NT2/D1 (cell line): ENCODE data around the gene GRK4.

ENCODE experiments used
- DNase-seq: peaks from one replicate; pipeline ENCODE4 v3.0.0-alpha.2; 2011; ENCODE audit warnings: low read depth, low spot score
- H3K27me3 ChIP-seq: 2 replicates; pipeline ENCODE4 v1.6.0; 2011; ENCODE audit warnings: mild to moderate bottlenecking; ENCODE audit not compliant: insufficient read length, insufficient read depth
- H3K36me3 ChIP-seq: 2 replicates; pipeline ENCODE4 v1.6.1; 2011; ENCODE audit warnings: mild to moderate bottlenecking, low read length, mixed read lengths; ENCODE audit not compliant: insufficient read depth, insufficient read length
- H3K4me1 ChIP-seq: 2 replicates; pipeline ENCODE4 v1.5.1; 2011; ENCODE audit not compliant: insufficient read depth, insufficient read length
- H3K4me3 ChIP-seq: 2 replicates; pipeline ENCODE4 v1.5.1; 2011; ENCODE audit warnings: low read depth; ENCODE audit not compliant: insufficient read length
- H3K9ac ChIP-seq: 2 replicates; pipeline ENCODE4 v1.6.0; 2011; ENCODE audit warnings: low read depth; ENCODE audit not compliant: insufficient read length
- H3K9me3 ChIP-seq: 2 replicates; pipeline ENCODE4 v1.5.1; 2011; ENCODE audit warnings: mild to moderate bottlenecking, low read length; ENCODE audit not compliant: insufficient read depth
- SUZ12 ChIP-seq: IDR thresholded peaks from 2 replicates; pipeline ENCODE4 v1.6.1; 2011; ENCODE audit not compliant: insufficient read length, insufficient read depth; ENCODE audit errors: extremely low read depth
- YY1 ChIP-seq: IDR thresholded peaks from 2 replicates; pipeline ENCODE4 v1.6.1; 2011; ENCODE audit not compliant: insufficient read length, insufficient read depth
- ZNF274 ChIP-seq: IDR thresholded peaks from 2 replicates; pipeline ENCODE4 v1.6.1; 2011; ENCODE audit warnings: mild to moderate bottlenecking, low read depth, low read length

The GRK4 gene

GRCh38 chr4:3054169-3054759, 90.9 kb downstream of the GRK4 start:
- no peak overlapping the region for H3K9ac ChIP-seq
- no peaks in the 10 kb centered on the region for H3K36me3 ChIP-seq
- H3K4me1 ChIP-seq = no peaks in the 10 kb centered on the region
- no peak for TF ChIP-seq ZNF274
- TF ChIP-seq SUZ12 = no peak
- no peak for TF ChIP-seq YY1
- DNase-seq = no peak
- H3K9me3 ChIP-seq = peaks cover 57% of the 10 kb centered on the region
- no peaks in the 10 kb centered on the region for H3K27me3 ChIP-seq
- H3K4me3 ChIP-seq = no peak overlapping the region

- TF ChIP-seq YY1 (no peak), SUZ12 (no peak), ZNF274 (no peak)
- no peaks in the 10 kb centered on the region for H3K27me3 ChIP-seq
- H3K4me1 ChIP-seq = peaks cover 4% of the 10 kb centered on the region
- H3K4me3 ChIP-seq = no peak overlapping the region
- DNase-seq = no peak
- H3K36me3 ChIP-seq = no peaks in the 10 kb centered on the region
- no peak overlapping the region for H3K9ac ChIP-seq
- H3K9me3 ChIP-seq = peaks cover 19% of the 10 kb centered on the region; the same call in 1 of the 2 replicates
These were observed 96.6 kb downstream of the GRK4 start for GRCh38 chr4:3059943-3060342.

GRCh38 chr4:3060946-3061345, 97.6 kb downstream of the GRK4 start:
- TF ChIP-seq ZNF274 (no peak), YY1 (no peak), SUZ12 (no peak)
- Histone ChIP-seq H3K27me3 (no peaks in the 10 kb centered on the region), H3K4me3 (no peak overlapping the region), H3K36me3 (no peaks in the 10 kb centered on the region), H3K9me3 (peaks cover 9% of the 10 kb centered on the region; the same call in 1 of the 2 replicates), H3K9ac (no peak overlapping the region), H3K4me1 (peaks cover 4% of the 10 kb centered on the region)
- DNase-seq = no peak

- H3K4me1 ChIP-seq = peaks cover 4% of the 10 kb centered on the region
- H3K4me3 ChIP-seq = no peak overlapping the region
- H3K27me3 ChIP-seq = no peaks in the 10 kb centered on the region
- no peaks in the 10 kb centered on the region for H3K9me3 ChIP-seq
- no peak for DNase-seq
- no peak overlapping the region for H3K9ac ChIP-seq
- TF ChIP-seq YY1 (no peak), ZNF274 (no peak), SUZ12 (no peak)
- H3K36me3 ChIP-seq = no peaks in the 10 kb centered on the region
These were observed 99.1 kb downstream of the GRK4 start for GRCh38 chr4:3062471-3062870.

- no peak overlapping the region for H3K9ac ChIP-seq
- H3K36me3 ChIP-seq = no peaks in the 10 kb centered on the region
- H3K27me3 ChIP-seq = no peaks in the 10 kb centered on the region
- TF ChIP-seq YY1 (no peak), ZNF274 (no peak), SUZ12 (no peak)
- no peak overlapping the region for H3K4me3 ChIP-seq
- no peaks in the 10 kb centered on the region for H3K9me3 ChIP-seq
- DNase-seq = no peak
- peaks cover 5% of the 10 kb centered on the region for H3K4me1 ChIP-seq
These were observed 102.2 kb downstream of the GRK4 start for GRCh38 chr4:3065551-3065950.

GRCh38 chr4:3066836-3067400, 103.5 kb downstream of the GRK4 start:
- TF ChIP-seq ZNF274 = no peak
- no peak for TF ChIP-seq SUZ12
- TF ChIP-seq YY1 = no peak
- no peak for DNase-seq
- Histone ChIP-seq H3K4me1 (peaks cover 6% of the 10 kb centered on the region), H3K36me3 (no peaks in the 10 kb centered on the region), H3K4me3 (no peak overlapping the region), H3K27me3 (no peaks in the 10 kb centered on the region), H3K9ac (no peak overlapping the region), H3K9me3 (no peaks in the 10 kb centered on the region)

- H3K9me3 ChIP-seq = no peaks in the 10 kb centered on the region
- H3K9ac ChIP-seq = no peak overlapping the region
- no peak for TF ChIP-seq SUZ12
- TF ChIP-seq ZNF274 = no peak
- no peak for TF ChIP-seq YY1
- H3K4me1 ChIP-seq = peaks cover 2% of the 10 kb centered on the region
- H3K27me3 ChIP-seq = no peaks in the 10 kb centered on the region
- no peak for DNase-seq
- no peaks in the 10 kb centered on the region for H3K36me3 ChIP-seq
- no peak overlapping the region for H3K4me3 ChIP-seq
These were observed 104.2 kb downstream of the GRK4 start for GRCh38 chr4:3067473-3068001.
